HFFc6 (cell line): ENCODE measurements around the gene ANO4. TPM values are rescaled to one million over a fixed set of nuclear protein-coding genes. Genes with fewer than 3 reads are reported as not detected.

Source experiments
- DNase-seq: peaks from one replicate; pipeline ENCODE4 v3.0.0-alpha.2; 2018
- H3K27ac Mint-ChIP-seq: 2 replicates; pipeline ENCODE4 v1.8.0; 2020; ENCODE audit warnings: mild to moderate bottlenecking, mixed read lengths
- H3K27me3 Mint-ChIP-seq: 2 replicates; pipeline ENCODE4 v1.8.0; 2021; ENCODE audit warnings: mild to moderate bottlenecking, moderate library complexity, mixed read lengths; ENCODE audit not compliant: insufficient read depth
- H3K36me3 Mint-ChIP-seq: 2 replicates; pipeline ENCODE4 v1.8.0; 2021; ENCODE audit warnings: low read depth, mixed read lengths
- H3K4me1 Mint-ChIP-seq: 2 replicates; pipeline ENCODE4 v1.8.0; 2020; ENCODE audit warnings: low read depth, mixed read lengths
- H3K4me3 Mint-ChIP-seq: 2 replicates; pipeline ENCODE4 v1.8.0; 2020; ENCODE audit warnings: mild to moderate bottlenecking, moderate library complexity, mixed read lengths
- H3K9me3 Mint-ChIP-seq: 2 replicates; pipeline ENCODE4 v1.8.0; 2020; ENCODE audit warnings: mild to moderate bottlenecking, mixed read lengths
- total RNA-seq, 6 experiments: library from RNA; stranded (reverse); fragmentation: NEBNext Ultra II Directional; extraction: Animal tissue kit (Norgen Biotek cat#: 25700); gene quantifications; 2 replicates in 1 of 6; 3 replicates in 5 of 6; pipeline ENCODE4 v1.2.3, GENCODE V29; 2021
- TF ChIP-seq, protein P1 (sequence below): fragments of 200-600 bp; sonication (generic); IDR thresholded peaks from 2 replicates; pipeline ENCODE4 v1.5.0; 2021; ENCODE audit warnings: antibody characterized with exemption, mild to moderate bottlenecking

Gene ANO4
- total RNA-seq, 6 experiments from 2014 or later = not detected

DNA sequence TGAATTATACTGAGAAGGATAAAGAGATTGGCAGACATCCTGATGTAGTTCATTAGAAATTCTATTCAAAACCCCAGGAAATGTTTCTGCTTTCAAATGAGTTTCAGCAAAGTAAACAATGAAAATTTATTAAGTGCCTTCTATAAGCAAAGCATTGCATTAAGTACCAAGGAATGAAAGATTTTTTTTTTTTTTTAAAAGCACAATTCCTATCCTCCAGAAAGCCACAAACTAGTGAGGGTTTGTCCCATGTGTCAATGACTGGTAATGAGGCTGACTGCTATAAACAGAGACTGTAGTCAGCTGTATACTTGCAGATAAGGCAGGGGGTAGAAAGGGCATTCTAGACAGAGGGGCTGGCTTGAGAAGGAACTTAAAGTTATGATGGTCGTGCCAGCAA, 6.7 kb downstream of the ANO4 start:
- no peak overlapping the region for H3K27ac Mint-ChIP-seq
- no peaks in the 10 kb centered on the region for H3K36me3 Mint-ChIP-seq
- no peak for DNase-seq

DNA sequence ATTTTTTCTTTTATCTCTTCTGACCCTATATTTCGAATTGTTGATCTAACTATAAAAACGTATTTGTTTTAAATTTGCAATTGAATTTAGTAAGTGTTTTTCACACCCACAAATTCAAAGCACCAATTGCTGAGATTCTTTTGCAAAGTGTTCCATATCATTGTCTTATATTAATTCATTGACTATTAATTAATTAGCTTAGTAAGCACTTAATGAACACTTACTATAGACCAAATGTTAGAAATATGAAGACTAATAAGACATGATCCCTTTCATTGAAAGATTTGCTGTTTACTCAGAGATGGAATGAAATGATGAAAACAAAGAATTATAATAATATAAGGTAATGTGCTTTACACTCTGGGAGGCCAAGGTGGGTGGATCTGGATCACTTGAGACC, 14.2 kb downstream of the ANO4 start:
- Mint-ChIP-seq H3K36me3 (no peaks in the 10 kb centered on the region), H3K27ac (no peak overlapping the region), H3K4me1 (no peaks in the 10 kb centered on the region), H3K27me3 (no peaks in the 10 kb centered on the region), H3K9me3 (peaks cover 48% of the 10 kb centered on the region), H3K4me3 (no peak overlapping the region)
- TF ChIP-seq, protein P1, sequence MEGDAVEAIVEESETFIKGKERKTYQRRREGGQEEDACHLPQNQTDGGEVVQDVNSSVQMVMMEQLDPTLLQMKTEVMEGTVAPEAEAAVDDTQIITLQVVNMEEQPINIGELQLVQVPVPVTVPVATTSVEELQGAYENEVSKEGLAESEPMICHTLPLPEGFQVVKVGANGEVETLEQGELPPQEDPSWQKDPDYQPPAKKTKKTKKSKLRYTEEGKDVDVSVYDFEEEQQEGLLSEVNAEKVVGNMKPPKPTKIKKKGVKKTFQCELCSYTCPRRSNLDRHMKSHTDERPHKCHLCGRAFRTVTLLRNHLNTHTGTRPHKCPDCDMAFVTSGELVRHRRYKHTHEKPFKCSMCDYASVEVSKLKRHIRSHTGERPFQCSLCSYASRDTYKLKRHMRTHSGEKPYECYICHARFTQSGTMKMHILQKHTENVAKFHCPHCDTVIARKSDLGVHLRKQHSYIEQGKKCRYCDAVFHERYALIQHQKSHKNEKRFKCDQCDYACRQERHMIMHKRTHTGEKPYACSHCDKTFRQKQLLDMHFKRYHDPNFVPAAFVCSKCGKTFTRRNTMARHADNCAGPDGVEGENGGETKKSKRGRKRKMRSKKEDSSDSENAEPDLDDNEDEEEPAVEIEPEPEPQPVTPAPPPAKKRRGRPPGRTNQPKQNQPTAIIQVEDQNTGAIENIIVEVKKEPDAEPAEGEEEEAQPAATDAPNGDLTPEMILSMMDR = no peak
- no peak for DNase-seq

More for the DNA sequence above, 6.7 kb downstream of the ANO4 start:
- TF ChIP-seq, protein P1 = no peak
- H3K4me1 Mint-ChIP-seq = no peaks in the 10 kb centered on the region
- H3K9me3 Mint-ChIP-seq = peaks cover 59% of the 10 kb centered on the region
- H3K27me3 Mint-ChIP-seq = peaks cover 4% of the 10 kb centered on the region; the same call in 1 of the 2 replicates
- no peak overlapping the region for H3K4me3 Mint-ChIP-seq

DNA sequence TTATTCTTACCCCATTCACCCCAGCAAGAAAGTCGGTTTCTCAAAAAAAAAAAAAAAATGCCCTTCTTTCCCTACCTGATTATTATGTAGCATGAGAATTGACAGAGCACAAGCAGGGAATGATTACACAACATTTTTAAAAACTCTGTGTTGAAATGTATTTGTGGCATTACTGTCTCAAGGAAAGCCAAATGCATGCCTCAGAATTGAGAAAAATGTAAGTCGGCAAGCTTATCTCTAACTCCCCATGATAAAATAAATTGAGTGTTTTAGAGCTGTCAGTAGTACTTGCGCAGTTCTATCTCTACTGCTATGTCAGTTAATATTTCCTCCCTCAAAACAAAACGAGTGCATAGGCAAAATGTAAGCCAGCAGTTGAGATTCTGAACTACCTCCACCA, 25.7 kb downstream of the ANO4 start:
- no peaks in the 10 kb centered on the region for H3K36me3 Mint-ChIP-seq
- TF ChIP-seq, protein P1 = no peak
- H3K4me1 Mint-ChIP-seq = peaks cover 5% of the 10 kb centered on the region; the same call in 1 of the 2 replicates
- H3K27ac Mint-ChIP-seq = no peak overlapping the region
- H3K27me3 Mint-ChIP-seq = no peaks in the 10 kb centered on the region; the same call in 1 of the 2 replicates
- H3K4me3 Mint-ChIP-seq = no peak overlapping the region
- no peak for DNase-seq
- H3K9me3 Mint-ChIP-seq = peaks cover 18% of the 10 kb centered on the region

- Mint-ChIP-seq H3K9me3 (peaks cover 14% of the 10 kb centered on the region; the same call in 1 of the 2 replicates), H3K36me3 (no peaks in the 10 kb centered on the region), H3K4me1 (peaks cover 5% of the 10 kb centered on the region; the same call in 1 of the 2 replicates), H3K4me3 (no peak overlapping the region), H3K27me3 (no peaks in the 10 kb centered on the region; the same call in 1 of the 2 replicates), H3K27ac (no peak overlapping the region)
- TF ChIP-seq, protein P1 = no peak
- peak; percentile 0 for DNase-seq
Measured at GRCh38 chr12:100823963-100824362, 29.4 kb downstream of the ANO4 start.

DNA sequence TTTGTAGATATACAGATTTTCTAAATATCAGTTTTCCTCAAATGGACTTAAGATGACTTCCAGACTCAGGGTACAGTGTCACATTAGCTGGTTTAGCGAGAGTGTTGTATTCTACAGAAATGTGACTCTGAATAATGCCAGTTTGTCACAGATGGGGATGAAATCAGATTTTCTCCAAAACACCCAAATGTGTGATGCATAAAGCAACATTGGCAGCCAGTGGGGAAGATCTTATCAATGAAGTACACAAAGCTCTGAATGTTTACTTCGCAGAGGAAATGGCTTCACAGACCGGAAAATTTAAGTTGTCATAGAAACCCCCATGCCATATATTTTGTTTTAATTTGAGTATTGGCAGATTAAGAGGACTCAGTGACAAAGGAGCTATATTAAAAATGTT, 29.9 kb downstream of the ANO4 start:
- Mint-ChIP-seq H3K4me3 (no peak overlapping the region), H3K9me3 (peaks cover 14% of the 10 kb centered on the region; the same call in 1 of the 2 replicates), H3K27me3 (no peaks in the 10 kb centered on the region; the same call in 1 of the 2 replicates), H3K4me1 (peaks cover 5% of the 10 kb centered on the region; the same call in 1 of the 2 replicates), H3K36me3 (no peaks in the 10 kb centered on the region), H3K27ac (no peak overlapping the region)
- TF ChIP-seq, protein P1 = no peak
- DNase-seq = no peak

- Mint-ChIP-seq H3K36me3 (no peaks in the 10 kb centered on the region), H3K9me3 (peaks cover 12% of the 10 kb centered on the region; the same call in 1 of the 2 replicates), H3K4me3 (no peak overlapping the region), H3K4me1 (peaks cover 5% of the 10 kb centered on the region; the same call in 1 of the 2 replicates), H3K27ac (no peak overlapping the region), H3K27me3 (no peaks in the 10 kb centered on the region; the same call in 1 of the 2 replicates)
- DNase-seq = peak; percentile 11
- TF ChIP-seq, protein P1 = no peak
Measured at GRCh38 chr12:100826323-100826722, 31.7 kb downstream of the ANO4 start.
